ENCODE results near the gene DCAF16. TPM values are rescaled to one million over a fixed set of nuclear protein-coding genes. Genes with fewer than 3 reads are reported as not detected.

The DCAF16 gene
- total RNA-seq, 1 experiment from 2014 or later = 46.2 TPM

DNA sequence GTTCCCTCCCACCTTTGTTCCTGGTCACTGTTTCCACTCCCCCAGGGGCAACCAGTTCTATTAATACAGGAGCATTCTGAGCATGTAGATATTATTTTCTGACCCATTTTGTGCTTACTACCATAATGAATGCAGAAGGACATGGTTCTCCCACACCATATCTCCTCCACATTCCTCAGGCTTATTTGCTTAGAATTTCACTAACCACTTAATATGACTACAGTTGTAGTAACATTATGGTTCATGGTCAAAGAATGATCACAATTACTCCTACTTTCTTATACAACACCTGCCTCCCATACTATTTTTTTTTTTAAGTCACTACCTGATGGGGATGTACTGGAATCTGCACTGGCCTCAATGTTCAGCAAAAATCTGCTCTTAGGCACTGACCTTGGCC is 21.6 kb downstream of the DCAF16 start:
- H3K79me2 ChIP-seq (ENCODE audit: insufficient read depth, low read length) = no peaks in the 10 kb centered on the region
- no peak overlapping the region for H3K27ac Mint-ChIP-seq
- H3K4me3 Mint-ChIP-seq = no peak overlapping the region
- H3K27me3 ChIP-seq (ENCODE audit: insufficient read depth, low read length) = no peaks in the 10 kb centered on the region
- H4K5ac ChIP-seq (ENCODE audit: insufficient read length, low read depth, low read length) = no peak overlapping the region
- no peak overlapping the region for H2BK12ac ChIP-seq (ENCODE audit: insufficient read length, low read depth, low read length)
- no peaks in the 10 kb centered on the region for H3K9me3 ChIP-seq (ENCODE audit: control insufficient read depth, low read depth, low read length)
- no peak overlapping the region for H4K91ac ChIP-seq (ENCODE audit: insufficient read length, low read depth, low read length)
- no peaks in the 10 kb centered on the region for H3K79me1 ChIP-seq (ENCODE audit: insufficient read depth, low read depth, low read length, poor library complexity, severe bottlenecking)
- no peak overlapping the region for H3K9ac ChIP-seq (ENCODE audit: extremely low read depth, insufficient read length, low read length)
- no peak overlapping the region for H2BK120ac ChIP-seq (ENCODE audit: low read depth, low read length, poor library complexity, severe bottlenecking)
- no peak for DNase-seq
- H3K4ac ChIP-seq (ENCODE audit: low read depth, low read length) = no peak overlapping the region
- H3K4me2 ChIP-seq (ENCODE audit: insufficient read depth, insufficient read length, low read length) = no peak overlapping the region
- no peak overlapping the region for H2BK20ac ChIP-seq (ENCODE audit: low read depth, low read length, poor library complexity, severe bottlenecking)
- H2AK5ac ChIP-seq (ENCODE audit: insufficient read length, low read length) = no peak overlapping the region
- no peak overlapping the region for H2BK5ac ChIP-seq (ENCODE audit: insufficient read length, low read length)
- H3K23ac ChIP-seq (ENCODE audit: insufficient read length, low read depth, low read length) = no peak overlapping the region
- no peak overlapping the region for H2AFZ ChIP-seq (ENCODE audit: low read length)
- no peak overlapping the region for H3K14ac ChIP-seq (ENCODE audit: insufficient read depth, low read length)
- no peaks in the 10 kb centered on the region for H3K4me1 Mint-ChIP-seq
- no peak overlapping the region for H4K8ac ChIP-seq (replicated peaks; ENCODE audit: insufficient read length, low read depth, low read length)
- H3K23me2 ChIP-seq (ENCODE audit: insufficient read length, low read depth, low read length, poor library complexity, severe bottlenecking) = no peaks in the 10 kb centered on the region
- no peaks in the 10 kb centered on the region for H3K4me1 ChIP-seq (ENCODE audit: insufficient read depth, low read length)
- H3K27ac ChIP-seq (ENCODE audit: insufficient read length, low read depth, low read length) = no peak overlapping the region
- H3K27me3 Mint-ChIP-seq (ENCODE audit: low read depth) = peaks cover 2% of the 10 kb centered on the region; the same call in 1 of the 2 replicates
- H3T11ph ChIP-seq (ENCODE audit: low read length) = no peak overlapping the region
- TF ChIP-seq, protein P1, sequence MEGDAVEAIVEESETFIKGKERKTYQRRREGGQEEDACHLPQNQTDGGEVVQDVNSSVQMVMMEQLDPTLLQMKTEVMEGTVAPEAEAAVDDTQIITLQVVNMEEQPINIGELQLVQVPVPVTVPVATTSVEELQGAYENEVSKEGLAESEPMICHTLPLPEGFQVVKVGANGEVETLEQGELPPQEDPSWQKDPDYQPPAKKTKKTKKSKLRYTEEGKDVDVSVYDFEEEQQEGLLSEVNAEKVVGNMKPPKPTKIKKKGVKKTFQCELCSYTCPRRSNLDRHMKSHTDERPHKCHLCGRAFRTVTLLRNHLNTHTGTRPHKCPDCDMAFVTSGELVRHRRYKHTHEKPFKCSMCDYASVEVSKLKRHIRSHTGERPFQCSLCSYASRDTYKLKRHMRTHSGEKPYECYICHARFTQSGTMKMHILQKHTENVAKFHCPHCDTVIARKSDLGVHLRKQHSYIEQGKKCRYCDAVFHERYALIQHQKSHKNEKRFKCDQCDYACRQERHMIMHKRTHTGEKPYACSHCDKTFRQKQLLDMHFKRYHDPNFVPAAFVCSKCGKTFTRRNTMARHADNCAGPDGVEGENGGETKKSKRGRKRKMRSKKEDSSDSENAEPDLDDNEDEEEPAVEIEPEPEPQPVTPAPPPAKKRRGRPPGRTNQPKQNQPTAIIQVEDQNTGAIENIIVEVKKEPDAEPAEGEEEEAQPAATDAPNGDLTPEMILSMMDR (conservative IDR thresholded peaks at IDR 0.05) = no peak
- H3K36me3 Mint-ChIP-seq (ENCODE audit: insufficient read depth in 1 of 3, low read depth in 3 of 3) = peaks cover 9 to 18% (median 12%) of the 10 kb centered on the region in 3 experiments; a peak in 6 of 7 replicates
- H3K18ac ChIP-seq (ENCODE audit: insufficient read length, low read depth, low read length) = no peak overlapping the region
- no peak overlapping the region for H2BK15ac ChIP-seq (ENCODE audit: low read depth, low read length)
- no peak overlapping the region for H3K56ac ChIP-seq (ENCODE audit: insufficient read length, low read depth, low read length)
- no peaks in the 10 kb centered on the region; a peak in 1 of 5 replicates for H3K9me3 Mint-ChIP-seq
- no peaks in the 10 kb centered on the region for H4K20me1 ChIP-seq (ENCODE audit: control insufficient read depth, insufficient read depth, insufficient read length)

Measured in H9 (cell line).